Ovary (tissue), 3 donors: ENCODE measurements around the gene CSNK2B.

Experiments used
- POLR2A ChIP-seq: fragments of 450-650 bp; IDR thresholded peaks from one replicate; pipeline ENCODE4 v1.6.1; 2017; ENCODE audit warnings: antibody characterized with exemption, mild to moderate bottlenecking, moderate library complexity
- TF ChIP-seq, protein P1 (sequence below), 3 donors: fragments of 450-650 bp in 2 of 3; fragments of 200-600 bp in 1 of 3; IDR thresholded peaks; one replicate each; pipeline versions ENCODE4 v1.5.1 to v1.8.0; 2016 to 2022; ENCODE audit warnings: antibody characterized with exemption in 3 of 3, mild to moderate bottlenecking in 1 of 3
- donor health status: DM: no; HTN: no; CAD: no.

DNA sequence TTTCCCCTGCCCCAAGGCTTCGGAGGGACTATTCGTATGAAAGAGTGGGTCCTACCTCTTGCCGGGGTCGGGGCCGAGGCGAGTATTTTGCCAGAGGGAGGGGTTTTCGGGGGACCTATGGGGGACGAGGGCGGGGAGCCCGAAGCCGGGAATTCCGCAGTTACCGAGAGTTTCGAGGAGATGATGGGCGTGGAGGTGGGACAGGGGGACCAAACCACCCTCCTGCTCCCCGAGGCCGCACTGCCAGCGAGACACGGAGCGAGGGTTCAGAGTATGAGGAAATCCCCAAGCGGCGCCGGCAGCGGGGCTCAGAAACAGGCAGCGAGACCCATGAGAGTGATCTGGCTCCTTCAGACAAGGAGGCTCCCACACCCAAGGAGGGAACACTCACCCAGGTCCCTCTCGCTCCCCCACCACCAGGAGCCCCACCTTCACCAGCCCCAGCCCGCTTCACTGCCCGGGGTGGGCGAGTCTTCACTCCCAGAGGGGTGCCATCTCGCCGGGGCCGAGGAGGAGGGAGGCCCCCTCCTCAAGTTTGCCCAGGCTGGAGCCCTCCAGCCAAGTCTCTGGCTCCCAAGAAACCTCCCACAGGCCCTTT is 34.1 kb upstream of the CSNK2B start:
- TF ChIP-seq, protein P1, sequence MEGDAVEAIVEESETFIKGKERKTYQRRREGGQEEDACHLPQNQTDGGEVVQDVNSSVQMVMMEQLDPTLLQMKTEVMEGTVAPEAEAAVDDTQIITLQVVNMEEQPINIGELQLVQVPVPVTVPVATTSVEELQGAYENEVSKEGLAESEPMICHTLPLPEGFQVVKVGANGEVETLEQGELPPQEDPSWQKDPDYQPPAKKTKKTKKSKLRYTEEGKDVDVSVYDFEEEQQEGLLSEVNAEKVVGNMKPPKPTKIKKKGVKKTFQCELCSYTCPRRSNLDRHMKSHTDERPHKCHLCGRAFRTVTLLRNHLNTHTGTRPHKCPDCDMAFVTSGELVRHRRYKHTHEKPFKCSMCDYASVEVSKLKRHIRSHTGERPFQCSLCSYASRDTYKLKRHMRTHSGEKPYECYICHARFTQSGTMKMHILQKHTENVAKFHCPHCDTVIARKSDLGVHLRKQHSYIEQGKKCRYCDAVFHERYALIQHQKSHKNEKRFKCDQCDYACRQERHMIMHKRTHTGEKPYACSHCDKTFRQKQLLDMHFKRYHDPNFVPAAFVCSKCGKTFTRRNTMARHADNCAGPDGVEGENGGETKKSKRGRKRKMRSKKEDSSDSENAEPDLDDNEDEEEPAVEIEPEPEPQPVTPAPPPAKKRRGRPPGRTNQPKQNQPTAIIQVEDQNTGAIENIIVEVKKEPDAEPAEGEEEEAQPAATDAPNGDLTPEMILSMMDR (IDR thresholded peaks at IDR 0.05) = no peak
- TF ChIP-seq POLR2A = no peak
